Activated CD8-positive, alpha-beta memory T cell treated with anti-CD3 and anti-CD28 coated beads, Interleukin-2, amount 50 U/mL, for 4 hours (primary cell): ENCODE measurements around the gene NUMA1.

Source experiments
- DNase-seq: peaks from one replicate; pipeline ENCODE4 v3.0.0-alpha.2; 2020

Gene NUMA1

GRCh38 chr11:72080326-72081183 lies at the start of gene NUMA1, which contains the start of gene LRRC51:
NUMA1 (minus strand) TSS chr11:72080542; CDS start chr11:72035943, 44,599 bp downstream.
LRRC51 (plus strand) TSS chr11:72080850; CDS start chr11:72089084, 8,234 bp downstream.
- peak; percentile 99 for DNase-seq

GRCh38 chr11:72129381-72129780 lies 49.0 kb upstream of the NUMA1 start:
- no peak for DNase-seq

- no peak for DNase-seq
Measured at GRCh38 chr11:72127923-72128322, 47.6 kb upstream of the NUMA1 start.

GRCh38 chr11:72125956-72126355 lies 45.6 kb upstream of the NUMA1 start:
- no peak for DNase-seq

- DNase-seq = no peak
Measured at GRCh38 chr11:72124046-72124445, 43.7 kb upstream of the NUMA1 start.

- no peak for DNase-seq
Measured at GRCh38 chr11:72123117-72123653, 42.8 kb upstream of the NUMA1 start.

- no peak for DNase-seq
Measured at GRCh38 chr11:72122607-72123006, 42.3 kb upstream of the NUMA1 start.

- DNase-seq = no peak
Measured at GRCh38 chr11:72120930-72121329, 40.6 kb upstream of the NUMA1 start.

GRCh38 chr11:72119198-72119597 lies 38.9 kb upstream of the NUMA1 start:
- DNase-seq = no peak

- no peak for DNase-seq
Measured at GRCh38 chr11:72116019-72116755, 35.8 kb upstream of the NUMA1 start.

- DNase-seq = no peak
Measured at GRCh38 chr11:72114570-72114969, 34.2 kb upstream of the NUMA1 start.

GRCh38 chr11:72112978-72113808 lies 32.9 kb upstream of the NUMA1 start:
- no peak for DNase-seq

GRCh38 chr11:72112143-72112977 lies 32.0 kb upstream of the NUMA1 start, which contains the start of gene ANAPC15:
ANAPC15 (minus strand) TSS chr11:72112695; CDS start chr11:72111276, 1,419 bp downstream.
- peak; percentile 99 for DNase-seq

- DNase-seq = no peak
Measured at GRCh38 chr11:72111300-72112142, 31.2 kb upstream of the NUMA1 start.

GRCh38 chr11:72105888-72106287 lies 25.5 kb upstream of the NUMA1 start, which contains the start of gene TOMT:
TOMT (plus strand) TSS chr11:72105924; CDS start chr11:72105952, 28 bp downstream.
- no peak for DNase-seq

- DNase-seq = no peak
Measured at GRCh38 chr11:72103754-72104167, 23.4 kb upstream of the NUMA1 start.

- peak; percentile 98 for DNase-seq
Measured at GRCh38 chr11:72102946-72103753, 22.8 kb upstream of the NUMA1 start, which contains the start of gene LAMTOR1. LAMTOR1 (minus strand) TSS chr11:72103297; CDS start chr11:72103224, 73 bp downstream.

GRCh38 chr11:72102631-72102945 lies 22.2 kb upstream of the NUMA1 start:
- DNase-seq = no peak

- no peak for DNase-seq
Measured at GRCh38 chr11:72102162-72102561, 21.8 kb upstream of the NUMA1 start.

- DNase-seq = no peak
Measured at GRCh38 chr11:72100462-72100861, 20.1 kb upstream of the NUMA1 start.
